ENCODE results near the gene WNT10A. TPM values are rescaled to one million over a fixed set of nuclear protein-coding genes. Genes with fewer than 3 reads are reported as not detected.
A peak's percentile ranks its signal among the peaks of the same experiment; 100 is the strongest.

The WNT10A gene
- under 1 TPM in 1 of 6 experiments, not detected in 5; 0.31 TPM for total RNA-seq
- long read RNA-seq: 0 reads

- Histone ChIP-seq H3K36me3 (no peaks in the 10 kb centered on the region), H3K9me3 (no peaks in the 10 kb centered on the region), H3K27ac (no peak within 1 kb of the TSS), H3K4me3 (no peak within 1 kb of the TSS), H3K27me3 (peaks cover 0 to 28% of the 10 kb centered on the region in 2 donors), H3K4me1 (peaks cover 0 to 5% (median 0%) of the 10 kb centered on the region in 4 donors)
- ATAC-seq (peak in 3 of 4 donors; percentile 10 to 29 (median 17)), DNase-seq (peak in 1 of 3 donors; percentile 36)
- 3% methylated on average over 6 of the region's 58 CpGs for WGBS (ENCODE audit: insufficient coverage, low coverage, low lambda C conversion rate, missing lambda C conversion rate)
- TF ChIP-seq POLR2A (IDR thresholded peaks at IDR 0.05) (no peak), CTCF (IDR thresholded peaks at IDR 0.05) (no peak)
- intact Hi-C loops (cut with DNase I): no loop called here
These were observed at the start of gene WNT10A for GRCh38 chr2:218880102-218880858. TSS of gene WNT10A (plus strand) at chr2:218880852. CDS start at chr2:218880996, 144 bp downstream.

- no peak within 1 kb of the TSS for H3K4me3 ChIP-seq
- DNase-seq (no peak), ATAC-seq (no peak)
- 65% methylated on average over 6 of the region's 18 CpGs for WGBS (ENCODE audit: insufficient coverage, low coverage, low lambda C conversion rate, missing lambda C conversion rate)
- intact Hi-C loops (cut with DNase I): loop anchor here in 1 of 2 donors (10.0 kb wide), 1 partner anchor 117 kb away; the partner anchor contains the start of gene TTLL4
- H3K36me3 ChIP-seq: no peaks in the 10 kb centered on the region
- H3K4me1 ChIP-seq: no peaks in the 10 kb centered on the region
- TF ChIP-seq POLR2A (IDR thresholded peaks at IDR 0.05): no peak
- H3K9me3 ChIP-seq: no peaks in the 10 kb centered on the region
- H3K27me3 ChIP-seq: no peaks in the 10 kb centered on the region
- no peak within 1 kb of the TSS for H3K27ac ChIP-seq
These were observed 49.2 kb upstream of the WNT10A start, which contains the start of gene PRKAG3 for GRCh38 chr2:218831378-218831990. TSS of gene PRKAG3 (minus strand) at chr2:218831803.

- no peak for ATAC-seq
- no peaks in the 10 kb centered on the region for H3K27me3 ChIP-seq
- H3K9me3 ChIP-seq: no peaks in the 10 kb centered on the region
- no peak overlapping the region for H3K27ac ChIP-seq
- H3K4me3 ChIP-seq: no peak overlapping the region
- intact Hi-C loops (cut with DNase I): loop anchor here in 1 of 2 donors (10.0 kb wide), 1 partner anchor 117 kb away; the partner anchor contains the start of gene TTLL4
- no peak for TF ChIP-seq POLR2A (IDR thresholded peaks at IDR 0.05)
- no peak for TF ChIP-seq CTCF (IDR thresholded peaks at IDR 0.05)
- no peaks in the 10 kb centered on the region for H3K36me3 ChIP-seq
- no CpG with 5 or more reads among the region's 3 CpGs for WGBS (ENCODE audit: insufficient coverage, low coverage, low lambda C conversion rate, missing lambda C conversion rate)
- DNase-seq: no peak
- no peaks in the 10 kb centered on the region for H3K4me1 ChIP-seq
These were observed 48.6 kb upstream of the WNT10A start for GRCh38 chr2:218832081-218832480.

- TF ChIP-seq POLR2A (IDR thresholded peaks at IDR 0.05) (no peak), CTCF (IDR thresholded peaks at IDR 0.05) (no peak)
- Histone ChIP-seq H3K27me3 (no peaks in the 10 kb centered on the region), H3K4me3 (no peak overlapping the region), H3K4me1 (no peaks in the 10 kb centered on the region), H3K36me3 (no peaks in the 10 kb centered on the region), H3K9me3 (no peaks in the 10 kb centered on the region), H3K27ac (no peak overlapping the region)
- WGBS (ENCODE audit: insufficient coverage, low coverage, low lambda C conversion rate, missing lambda C conversion rate): no CpG with 5 or more reads among the region's 3 CpGs
- intact Hi-C loops (cut with DNase I): loop anchor here in 1 of 2 donors (10.0 kb wide), 1 partner anchor 118 kb away; the partner anchor contains the start of gene TTLL4
- DNase-seq: no peak
- no peak for ATAC-seq
These were observed 48.1 kb upstream of the WNT10A start for GRCh38 chr2:218832520-218832919.
